GM10266 (cell line): ENCODE measurements around the gene USP17L30.
"Not testable (repeated sequence)": the region's sequence is repeated elsewhere in the genome, so short reads cannot be mapped to it uniquely, and the experiment has no call there.

Experiments
- DNase-seq: peaks from one replicate; pipeline ENCODE4 v3.0.0; 2012; ENCODE audit errors: extremely low spot score
- CTCF ChIP-seq: IDR thresholded peaks from 2 replicates; pipeline ENCODE4 v1.5.1; 2012; ENCODE audit warnings: mild to moderate bottlenecking, low read depth; ENCODE audit not compliant: control insufficient read depth, insufficient read depth; ENCODE audit errors: missing control alignments

Gene USP17L30

GRCh38 chr4:9362829-9363228 is at the start of gene USP17L30:
Gene USP17L30, plus strand, starts transcription at chr4:9363129. Its CDS starts 0 bp downstream, at chr4:9363129.
- DNase-seq: not testable (repeated sequence)

GRCh38 chr4:9324191-9324590 is 38.7 kb upstream of the USP17L30 start:
- not testable (repeated sequence) for DNase-seq

GRCh38 chr4:9324865-9325264 is 38.1 kb upstream of the USP17L30 start, which contains the start of gene USP17L24:
Gene USP17L24, plus strand, starts transcription at chr4:9325165. Its CDS starts 0 bp downstream, at chr4:9325165.
- DNase-seq: not testable (repeated sequence)

GRCh38 chr4:9329611-9330010 is 33.3 kb upstream of the USP17L30 start, which contains the start of gene USP17L25:
Gene USP17L25, plus strand, starts transcription at chr4:9329911. Its CDS starts 0 bp downstream, at chr4:9329911.
- DNase-seq: not testable (repeated sequence)

GRCh38 chr4:9334358-9334757 is 28.6 kb upstream of the USP17L30 start, which contains the start of gene USP17L26:
Gene USP17L26, plus strand, starts transcription at chr4:9334658. Its CDS starts 0 bp downstream, at chr4:9334658.
- not testable (repeated sequence) for DNase-seq

GRCh38 chr4:9339103-9339502 is 23.8 kb upstream of the USP17L30 start, which contains the start of gene USP17L5:
Gene USP17L5, plus strand, starts transcription at chr4:9339403. Its CDS starts 0 bp downstream, at chr4:9339403.
- DNase-seq: not testable (repeated sequence)

- DNase-seq: not testable (repeated sequence)
Measured at GRCh38 chr4:9343848-9344247, 19.1 kb upstream of the USP17L30 start, which contains the start of gene USP17L27. Gene USP17L27, plus strand, starts transcription at chr4:9344148. Its CDS starts 0 bp downstream, at chr4:9344148.

- not testable (repeated sequence) for DNase-seq
Measured at GRCh38 chr4:9348593-9348992, 14.3 kb upstream of the USP17L30 start, which contains the start of gene USP17L28. Gene USP17L28, plus strand, starts transcription at chr4:9348893. Its CDS starts 0 bp downstream, at chr4:9348893.

GRCh38 chr4:9350866-9351265 is 12.1 kb upstream of the USP17L30 start:
- not testable (repeated sequence) for DNase-seq

GRCh38 chr4:9353338-9353737 is 9.6 kb upstream of the USP17L30 start, which contains the start of gene USP17L29:
Gene USP17L29, plus strand, starts transcription at chr4:9353638. Its CDS starts 0 bp downstream, at chr4:9353638.
- not testable (repeated sequence) for DNase-seq

- DNase-seq: not testable (repeated sequence)
Measured at GRCh38 chr4:9379881-9380280, 17.0 kb downstream of the USP17L30 start.

- not testable (repeated sequence) for DNase-seq
- TF ChIP-seq CTCF: peak; percentile 39
Measured at GRCh38 chr4:9381012-9381534, 18.1 kb downstream of the USP17L30 start.

- TF ChIP-seq CTCF: no peak
Measured at GRCh38 chr4:9384126-9384525, 21.2 kb downstream of the USP17L30 start.

GRCh38 chr4:9389001-9389400 is 26.1 kb downstream of the USP17L30 start:
- DNase-seq: not testable (repeated sequence)

More at GRCh38 chr4:9384126-9384525, 21.2 kb downstream of the USP17L30 start:
- no peak for DNase-seq

GRCh38 chr4:9405774-9406173 is 42.8 kb downstream of the USP17L30 start:
- not testable (repeated sequence) for DNase-seq

- not testable (repeated sequence) for DNase-seq
Measured at GRCh38 chr4:9406491-9406890, 43.6 kb downstream of the USP17L30 start.
